Fibroblast of lung (primary cell): ENCODE data around the gene NCEH1. TPM values are rescaled to one million over a fixed set of nuclear protein-coding genes. Genes with fewer than 3 reads are reported as not detected.

Source experiments
- DNase-seq, 2 donors: peaks; one replicate each; pipeline versions ENCODE4 v3.0.0 to v3.0.0-alpha.2; 2010; ENCODE audit warnings: low read depth in 2 of 2
- H2AFZ ChIP-seq: 2 replicates; pipeline ENCODE4 v1.5.1; 2012; ENCODE audit warnings: low read length, control low read depth, inconsistent platforms
- H3K27ac ChIP-seq: 2 replicates; pipeline ENCODE4 v1.5.1; 2011; ENCODE audit warnings: low read length, control low read depth; ENCODE audit not compliant: insufficient read depth
- H3K27me3 ChIP-seq: 2 replicates; pipeline ENCODE4 v1.5.1; 2011; ENCODE audit warnings: mild to moderate bottlenecking, low read length; ENCODE audit not compliant: control insufficient read depth, insufficient read depth
- H3K36me3 ChIP-seq: 2 replicates; pipeline ENCODE4 v1.5.1; 2011; ENCODE audit warnings: low read length; ENCODE audit not compliant: control insufficient read depth, insufficient read depth
- H3K4me1 ChIP-seq: 2 replicates; pipeline ENCODE4 v1.5.1; 2011; ENCODE audit warnings: low read length; ENCODE audit not compliant: control insufficient read depth, insufficient read depth; ENCODE audit errors: extremely low read depth
- H3K4me2 ChIP-seq: 2 replicates; pipeline ENCODE4 v1.5.1; 2011; ENCODE audit warnings: low read length, control low read depth; ENCODE audit not compliant: insufficient read depth; ENCODE audit errors: extremely low read depth
- H3K4me3 ChIP-seq, 4 experiments: fragments of 200-600 bp in 1 of 4; sonication (generic) in 1 of 4; replicated peaks in 1 of 4; 2 replicates each; pipeline ENCODE4 v1.5.1; 2011 to 2016; ENCODE audit warnings: low read length in 4 of 4, low read depth in 3 of 4, mild to moderate bottlenecking in 3 of 4, control low read depth in 2 of 4, inconsistent platforms in 1 of 4, mixed read lengths in 1 of 4; ENCODE audit not compliant: insufficient read depth in 1 of 4; ENCODE audit errors: control extremely low read depth in 1 of 4
- H3K79me2 ChIP-seq: 2 replicates; pipeline ENCODE4 v1.5.1; 2012; ENCODE audit warnings: mild to moderate bottlenecking, low read length, inconsistent platforms; ENCODE audit not compliant: control insufficient read depth, insufficient read depth
- H3K9ac ChIP-seq: 2 replicates; pipeline ENCODE4 v1.5.1; 2011; ENCODE audit warnings: mild to moderate bottlenecking, low read length, control low read depth; ENCODE audit not compliant: insufficient read depth
- H3K9me3 ChIP-seq: 2 replicates; pipeline ENCODE4 v1.5.1; 2012; ENCODE audit warnings: low read depth, low read length; ENCODE audit not compliant: control insufficient read depth, insufficient read depth
- H4K20me1 ChIP-seq: 2 replicates; pipeline ENCODE4 v1.5.1; 2011; ENCODE audit warnings: low read length; ENCODE audit not compliant: control insufficient read depth, insufficient read depth; ENCODE audit errors: extremely low read depth
- CTCF ChIP-seq, 2 donors: IDR thresholded peaks in 1 of 2; conservative IDR thresholded peaks in 1 of 2; 1 replicate in 1 of 2; 2 replicates in 1 of 2; pipeline ENCODE4 v1.5.1; 2011 to 2012; ENCODE audit warnings: low read length in 2 of 2, control low read depth in 1 of 2, inconsistent platforms in 1 of 2, low read depth in 1 of 2, mild to moderate bottlenecking in 1 of 2
- EZH2 ChIP-seq: IDR thresholded peaks from 2 replicates; pipeline ENCODE4 v1.5.1; 2012; ENCODE audit warnings: low read length, control low read depth, mild to moderate bottlenecking; ENCODE audit errors: missing control alignments
- polyA plus RNA-seq, 2 donors: library from polyadenylated mRNA; depleted of rRNA in 1 of 2; stranded (reverse) in 1 of 2; unstranded in 1 of 2; fragments of >200 nt; gene quantifications; 2 replicates each; pipeline ENCODE4 v1.2.1, GENCODE V29; 2011 to 2012; ENCODE audit warnings: missing spikeins in 1 of 2
- total RNA-seq: library from RNA; depleted of rRNA; stranded (reverse); fragments of >200 nt; gene quantifications from 2 replicates; pipeline ENCODE4 v1.2.1, GENCODE V29; 2014

NCEH1 gene
- total and polyA plus RNA-seq, 2 donors (not counting 1 experiment from before 2014, with no cell fraction given), result 9.9 to 11.4 TPM

GRCh38 chr3:172622156-172622555, 88.7 kb downstream of the NCEH1 start:
- Histone ChIP-seq H3K9me3 (no peaks in the 10 kb centered on the region), H3K4me2 (no peak overlapping the region), H3K27ac (no peak overlapping the region), H4K20me1 (no peaks in the 10 kb centered on the region), H3K9ac (no peak overlapping the region), H3K27me3 (no peaks in the 10 kb centered on the region), H3K36me3 (no peaks in the 10 kb centered on the region), H3K4me3 (no peak overlapping the region), H3K4me1 (peaks cover 14% of the 10 kb centered on the region), H2AFZ (no peak overlapping the region), H3K79me2 (no peaks in the 10 kb centered on the region)
- DNase-seq, result no peak
- TF ChIP-seq CTCF (conservative IDR thresholded peaks at IDR 0.05 in 1 of 2, IDR thresholded peaks at IDR 0.05 in 1 of 2; ENCODE audit: low read depth in 1 of 2, low read length in 2 of 2) (no peak), EZH2 (no peak)

- Histone ChIP-seq H3K27ac (no peak overlapping the region), H3K36me3 (no peaks in the 10 kb centered on the region), H3K9ac (no peak overlapping the region), H3K9me3 (no peaks in the 10 kb centered on the region), H3K4me2 (no peak overlapping the region), H3K4me3 (no peak overlapping the region), H2AFZ (no peak overlapping the region), H3K27me3 (no peaks in the 10 kb centered on the region), H3K79me2 (no peaks in the 10 kb centered on the region), H3K4me1 (no peaks in the 10 kb centered on the region), H4K20me1 (no peaks in the 10 kb centered on the region)
- TF ChIP-seq CTCF (conservative IDR thresholded peaks at IDR 0.05 in 1 of 2, IDR thresholded peaks at IDR 0.05 in 1 of 2; ENCODE audit: low read depth in 1 of 2, low read length in 2 of 2), result no peak
- TF ChIP-seq EZH2, result no peak
- DNase-seq, result no peak
Measured at GRCh38 chr3:172617976-172618375, 92.9 kb downstream of the NCEH1 start.

DNA sequence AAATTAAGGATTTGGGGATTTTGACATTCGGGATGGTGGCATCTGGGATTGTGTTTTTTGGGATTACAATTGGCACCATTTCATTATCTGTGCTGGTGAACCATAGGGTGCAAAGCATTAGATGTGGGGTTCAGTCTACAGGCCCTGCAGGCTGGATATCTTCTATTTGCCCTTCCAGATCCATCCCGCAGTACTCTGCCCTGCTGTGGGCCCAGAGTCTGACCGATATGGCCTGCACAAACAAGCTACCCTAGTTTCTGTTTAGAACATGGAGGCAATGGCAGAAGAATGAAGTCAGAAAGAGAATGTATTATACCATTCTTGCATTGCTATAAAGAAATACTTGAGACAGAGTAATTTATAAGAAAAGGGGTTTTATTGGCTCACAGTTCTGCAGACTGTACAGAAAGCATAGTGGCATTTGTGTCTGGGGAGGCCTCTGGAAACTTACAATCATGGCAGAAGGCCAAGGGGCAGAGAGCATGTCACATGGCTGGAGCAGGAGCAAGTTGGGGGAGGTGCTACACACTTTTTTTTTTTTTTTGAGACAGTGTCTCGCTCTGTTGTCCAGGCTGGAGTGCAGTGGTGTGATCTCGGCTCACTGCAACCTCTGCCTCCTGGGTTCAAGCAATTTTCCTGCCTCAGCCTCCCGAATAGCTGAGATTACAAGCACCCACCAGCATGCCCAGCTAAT, 93.7 kb downstream of the NCEH1 start:
- Histone ChIP-seq H3K4me1 (no peaks in the 10 kb centered on the region), H3K4me2 (no peak overlapping the region), H3K9ac (no peak overlapping the region), H3K4me3 (no peak overlapping the region), H3K9me3 (no peaks in the 10 kb centered on the region), H3K79me2 (no peaks in the 10 kb centered on the region), H4K20me1 (no peaks in the 10 kb centered on the region), H3K36me3 (no peaks in the 10 kb centered on the region), H3K27me3 (no peaks in the 10 kb centered on the region), H3K27ac (no peak overlapping the region), H2AFZ (no peak overlapping the region)
- TF ChIP-seq CTCF (conservative IDR thresholded peaks at IDR 0.05 in 1 of 2, IDR thresholded peaks at IDR 0.05 in 1 of 2; ENCODE audit: low read depth in 1 of 2, low read length in 2 of 2), result no peak
- no peak for TF ChIP-seq EZH2
- DNase-seq, result no peak
